Neural progenitor cell (in vitro differentiated cells): Measurements from ENCODE around the gene PILRA. TPM values are rescaled to one million over a fixed set of nuclear protein-coding genes. Genes with fewer than 3 reads are reported as not detected.
"Not testable (repeated sequence)": the region's sequence is repeated elsewhere in the genome, so short reads cannot be mapped to it uniquely, and the experiment has no call there.

Experiments used
- DNase-seq: peaks from one replicate; pipeline ENCODE4 v3.0.0-alpha.2; 2016; ENCODE audit warnings: low spot score
- H2AFZ ChIP-seq: fragments of 200-600 bp; sonication (generic); replicated peaks from 2 replicates; pipeline ENCODE4 v1.6.1; 2016; ENCODE audit warnings: antibody characterized with exemption
- H3F3A ChIP-seq: fragments of 200-600 bp; sonication (generic); 2 replicates; pipeline ENCODE4 v1.6.1; 2016; ENCODE audit warnings: antibody characterized with exemption, low read depth
- H3K27ac ChIP-seq: fragments of 200-600 bp; sonication (generic); 2 replicates; pipeline ENCODE4 v1.5.1; 2016; ENCODE audit warnings: mild to moderate bottlenecking
- H3K27me3 ChIP-seq: fragments of 200-600 bp; sonication (generic); 2 replicates; pipeline ENCODE4 v1.6.1; 2016; ENCODE audit warnings: mild to moderate bottlenecking, moderate library complexity
- H3K36me3 ChIP-seq: fragments of 200-600 bp; sonication (generic); 2 replicates; pipeline ENCODE4 v1.5.1; 2016
- H3K4me1 ChIP-seq: fragments of 200-600 bp; sonication (generic); 2 replicates; pipeline ENCODE4 v1.6.1; 2016; ENCODE audit warnings: mixed run types
- H3K4me2 ChIP-seq: fragments of 200-600 bp; sonication (generic); 2 replicates; pipeline ENCODE4 v1.6.1; 2016
- H3K4me3 ChIP-seq: fragments of 200-600 bp; sonication (generic); 2 replicates; pipeline ENCODE4 v1.5.1; 2016
- H3K79me2 ChIP-seq: fragments of 200-600 bp; sonication (generic); 2 replicates; pipeline ENCODE4 v1.6.1; 2016; ENCODE audit warnings: low read depth
- H3K9ac ChIP-seq: fragments of 200-600 bp; sonication (generic); 2 replicates; pipeline ENCODE4 v1.6.1; 2016
- H3K9me3 ChIP-seq: fragments of 200-600 bp; sonication (generic); 2 replicates; pipeline ENCODE4 v1.5.1; 2016; ENCODE audit warnings: low read depth
- H4K20me1 ChIP-seq: fragments of 200-600 bp; sonication (generic); 2 replicates; pipeline ENCODE4 v1.6.1; 2016; ENCODE audit warnings: low read depth
- H3K27ac Mint-ChIP-seq: 3 replicates; pipeline ENCODE4 v1.8.0; 2021; ENCODE audit warnings: mixed read lengths
- H3K27me3 Mint-ChIP-seq: 2 replicates; pipeline ENCODE4 v1.8.0; 2022; ENCODE audit warnings: low read depth, mild to moderate bottlenecking, inconsistent platforms, moderate library complexity, mixed read lengths; ENCODE audit not compliant: insufficient read depth
- H3K36me3 Mint-ChIP-seq: 3 replicates; pipeline ENCODE4 v1.8.0; 2021; ENCODE audit warnings: mixed read lengths
- H3K4me1 Mint-ChIP-seq: 3 replicates; pipeline ENCODE4 v1.8.0; 2021; ENCODE audit warnings: mixed read lengths
- H3K4me3 Mint-ChIP-seq: 3 replicates; pipeline ENCODE4 v1.8.0; 2021; ENCODE audit warnings: mild to moderate bottlenecking, moderate library complexity, mixed read lengths
- H3K9me3 Mint-ChIP-seq: 3 replicates; pipeline ENCODE4 v1.8.0; 2020; ENCODE audit warnings: mixed read lengths
- EZH2 ChIP-seq: fragments of 200-600 bp; sonication (generic); IDR thresholded peaks from 2 replicates; pipeline ENCODE4 v1.6.1; 2017; ENCODE audit warnings: antibody characterized with exemption, mild to moderate bottlenecking, moderate library complexity
- EZH2phosphoT487 ChIP-seq: fragments of 200-600 bp; sonication (generic); IDR thresholded peaks from 2 replicates; pipeline ENCODE4 v1.6.1; 2017; ENCODE audit warnings: antibody characterized with exemption
- small RNA-seq: library from RNA; depleted of rRNA; stranded (forward); fragments of <200 nt; gene quantifications from one replicate; pipeline ENCODE3, GENCODE V24; 2015
- total RNA-seq: library from RNA; depleted of rRNA; stranded (reverse); fragments of >200 nt; gene quantifications from 2 replicates; pipeline ENCODE4 v1.2.3, GENCODE V29; 2015; ENCODE audit warnings: low replicate concordance
- TF ChIP-seq, protein P1 (sequence below): fragments of 200-600 bp; sonication (generic); IDR thresholded peaks from 2 replicates; pipeline ENCODE4 v1.5.1; 2017; ENCODE audit warnings: antibody characterized with exemption, mild to moderate bottlenecking

The PILRA gene
- total RNA-seq, 1 donor from 2014 or later, result 6.7 TPM

DNA sequence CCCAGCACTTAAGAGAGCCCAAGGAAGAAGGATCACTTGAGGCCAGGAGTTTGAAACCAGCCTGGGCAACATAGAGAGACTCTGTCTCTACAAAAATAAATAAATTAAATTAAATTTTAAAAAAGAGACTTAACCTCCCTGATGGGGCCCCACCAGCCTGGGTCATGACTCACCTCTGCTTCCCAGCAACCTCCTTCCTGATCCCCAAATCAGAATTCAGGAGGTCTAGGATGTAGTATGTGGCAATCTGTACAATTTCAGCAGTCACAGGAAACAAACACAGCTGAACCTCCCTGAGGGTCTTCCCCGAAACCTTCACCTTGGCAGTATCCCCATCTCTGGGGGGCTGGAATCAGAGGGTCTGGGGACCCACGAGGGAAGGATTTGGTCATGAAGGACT, 72.8 kb downstream of the PILRA start:
- Histone ChIP-seq H3F3A (no peaks in the 10 kb centered on the region), H3K4me1 (no peaks in the 10 kb centered on the region), H4K20me1 (no peaks in the 10 kb centered on the region), H3K79me2 (no peaks in the 10 kb centered on the region), H3K4me3 (no peak overlapping the region), H3K27ac (no peak overlapping the region), H3K4me2 (no peak overlapping the region), H3K27me3 (no peaks in the 10 kb centered on the region), H3K9me3 (no peaks in the 10 kb centered on the region), H3K9ac (no peak overlapping the region), H2AFZ (no peak overlapping the region), H3K36me3 (no peaks in the 10 kb centered on the region)
- TF ChIP-seq EZH2phosphoT487, result no peak
- Mint-ChIP-seq H3K27ac (peak overlapping the region; percentile 98), H3K27me3 (peaks cover 2% of the 10 kb centered on the region), H3K9me3 (no peaks in the 10 kb centered on the region), H3K4me1 (peaks cover 28% of the 10 kb centered on the region), H3K4me3 (peak overlapping the region; percentile 68), H3K36me3 (peaks cover 2% of the 10 kb centered on the region)
- no peak for DNase-seq

DNA sequence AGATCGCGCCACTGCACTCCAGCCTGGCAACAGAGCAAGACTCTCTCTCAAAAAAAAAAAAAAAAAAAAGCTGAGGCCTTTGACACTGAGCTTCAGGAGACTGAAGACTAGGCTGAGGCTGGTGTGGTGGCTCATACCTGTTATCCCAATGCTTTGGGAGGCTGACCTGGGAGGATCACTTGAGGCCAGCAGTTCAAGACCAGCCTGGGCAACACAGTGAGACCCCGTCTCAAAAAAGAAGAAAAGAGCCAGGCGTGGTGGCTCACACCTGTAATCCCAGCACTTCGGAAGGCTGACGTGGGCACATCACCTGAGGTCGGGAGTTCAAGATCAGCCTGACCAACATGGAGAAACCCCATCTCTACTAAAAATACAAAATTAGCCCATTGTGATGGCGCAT, 74.1 kb downstream of the PILRA start:
- H4K20me1 ChIP-seq, H3K4me2 ChIP-seq, DNase-seq, H3F3A ChIP-seq, H3K9ac ChIP-seq, H3K9me3 Mint-ChIP-seq, H3K79me2 ChIP-seq, H2AFZ ChIP-seq, H3K9me3 ChIP-seq, H3K4me3 Mint-ChIP-seq, H3K27me3 ChIP-seq, H3K27me3 Mint-ChIP-seq, H3K27ac Mint-ChIP-seq, H3K36me3 ChIP-seq, H3K36me3 Mint-ChIP-seq, H3K4me1 ChIP-seq, H3K4me3 ChIP-seq, H3K27ac ChIP-seq: not testable (repeated sequence)
- H3K4me1 Mint-ChIP-seq, result peaks cover 26% of the 10 kb centered on the region

DNA sequence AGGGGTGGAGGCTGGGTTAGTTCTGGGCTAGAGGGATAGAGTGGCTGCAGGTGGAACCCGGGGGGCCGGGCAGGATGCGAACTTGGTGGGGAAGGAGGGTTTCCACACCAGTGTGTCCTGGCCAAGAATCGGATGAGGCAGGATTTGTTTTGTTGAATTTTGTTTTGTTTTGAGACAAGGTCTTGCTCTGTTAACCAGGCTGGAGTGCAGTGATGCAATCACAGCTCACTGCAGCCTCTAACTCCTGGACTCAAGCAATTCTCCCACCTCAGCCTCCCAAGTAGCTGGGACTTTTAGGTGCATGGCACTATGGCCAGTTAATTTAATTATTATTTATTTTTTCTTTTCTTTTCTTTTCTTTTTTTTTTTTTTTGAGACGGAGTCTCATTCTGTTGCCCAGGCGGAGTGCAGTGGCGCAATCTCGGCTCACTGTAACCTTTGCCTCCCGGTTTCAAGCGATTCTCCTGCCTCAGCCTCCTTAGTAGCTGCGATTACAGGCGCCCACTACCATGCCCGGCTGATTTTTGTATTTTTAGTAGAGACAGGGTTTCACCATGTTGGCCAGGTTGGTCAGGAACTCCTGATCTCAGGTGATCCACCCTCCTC, 76.0 kb downstream of the PILRA start:
- Histone ChIP-seq H2AFZ (no peak overlapping the region), H3K36me3 (no peaks in the 10 kb centered on the region), H3K4me3 (no peak overlapping the region), H3K9ac (no peak overlapping the region), H4K20me1 (no peaks in the 10 kb centered on the region), H3K27me3 (no peaks in the 10 kb centered on the region), H3K9me3 (no peaks in the 10 kb centered on the region), H3K79me2 (no peaks in the 10 kb centered on the region), H3K4me1 (no peaks in the 10 kb centered on the region), H3K27ac (no peak overlapping the region), H3K4me2 (no peak overlapping the region), H3F3A (no peaks in the 10 kb centered on the region)
- TF ChIP-seq EZH2, result no peak
- TF ChIP-seq, protein P1, sequence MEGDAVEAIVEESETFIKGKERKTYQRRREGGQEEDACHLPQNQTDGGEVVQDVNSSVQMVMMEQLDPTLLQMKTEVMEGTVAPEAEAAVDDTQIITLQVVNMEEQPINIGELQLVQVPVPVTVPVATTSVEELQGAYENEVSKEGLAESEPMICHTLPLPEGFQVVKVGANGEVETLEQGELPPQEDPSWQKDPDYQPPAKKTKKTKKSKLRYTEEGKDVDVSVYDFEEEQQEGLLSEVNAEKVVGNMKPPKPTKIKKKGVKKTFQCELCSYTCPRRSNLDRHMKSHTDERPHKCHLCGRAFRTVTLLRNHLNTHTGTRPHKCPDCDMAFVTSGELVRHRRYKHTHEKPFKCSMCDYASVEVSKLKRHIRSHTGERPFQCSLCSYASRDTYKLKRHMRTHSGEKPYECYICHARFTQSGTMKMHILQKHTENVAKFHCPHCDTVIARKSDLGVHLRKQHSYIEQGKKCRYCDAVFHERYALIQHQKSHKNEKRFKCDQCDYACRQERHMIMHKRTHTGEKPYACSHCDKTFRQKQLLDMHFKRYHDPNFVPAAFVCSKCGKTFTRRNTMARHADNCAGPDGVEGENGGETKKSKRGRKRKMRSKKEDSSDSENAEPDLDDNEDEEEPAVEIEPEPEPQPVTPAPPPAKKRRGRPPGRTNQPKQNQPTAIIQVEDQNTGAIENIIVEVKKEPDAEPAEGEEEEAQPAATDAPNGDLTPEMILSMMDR, result no peak
- no peak for TF ChIP-seq EZH2phosphoT487
- Mint-ChIP-seq H3K4me1 (peaks cover 16% of the 10 kb centered on the region), H3K4me3 (peak overlapping the region; percentile 27), H3K27me3 (peaks cover 2% of the 10 kb centered on the region), H3K36me3 (no peaks in the 10 kb centered on the region), H3K9me3 (no peaks in the 10 kb centered on the region), H3K27ac (peak overlapping the region; percentile 72)
- DNase-seq, result no peak

Small RNA genes lying within 50 kb of the gene (small RNA-seq; reads per million reads assigned to genes)
- gene RF00019, result not detected

Other genes starting within 250 kb of the PILRA start
- gene MBLAC1, start 246.5 kb upstream of the PILRA start, total RNA-seq, result 1.6 and 2.7 TPM in 2 replicates
- gene LAMTOR4, start 224.6 kb upstream of the PILRA start, total RNA-seq, result 70.5 and 123 TPM in 2 replicates
- 4.3 and 13.3 TPM in 2 replicates for gene TRAPPC14, start 214.8 kb upstream of the PILRA start, total RNA-seq
- gene GAL3ST4, start 204.9 kb upstream of the PILRA start, total RNA-seq, result 0.90 and 2.5 TPM in 2 replicates
- gene GPC2, start 196.1 kb upstream of the PILRA start, total RNA-seq, result 17.0 and 61.0 TPM in 2 replicates
- gene STAG3, start 195.6 kb upstream of the PILRA start, total RNA-seq, result 0.58 and 1.2 TPM in 2 replicates
- not detected in 2 replicates for gene PVRIG, start 153.5 kb upstream of the PILRA start, total RNA-seq
- not detected in 2 replicates for gene SPDYE3, start 65.8 kb upstream of the PILRA start, total RNA-seq
- 19.3 and 43.6 TPM in 2 replicates for gene PILRB, start 15.4 kb upstream of the PILRA start, total RNA-seq
- gene ZCWPW1, start 55.2 kb downstream of the PILRA start, total RNA-seq, result 1.4 and 1.8 TPM in 2 replicates
- 16.4 and 42.6 TPM in 2 replicates for gene MEPCE, start 56.3 kb downstream of the PILRA start, total RNA-seq
- gene PPP1R35, start 63.0 kb downstream of the PILRA start, total RNA-seq, result 7.3 and 33.0 TPM in 2 replicates
- 0.71 TPM in 1 of 2 replicates, not detected in the other for gene SPACDR, start 90.8 kb downstream of the PILRA start, total RNA-seq
- gene TSC22D4, start 105.7 kb downstream of the PILRA start, total RNA-seq, result 11.0 and 17.6 TPM in 2 replicates
- 1.2 and 6.7 TPM in 2 replicates for gene NYAP1, start 110.4 kb downstream of the PILRA start, total RNA-seq
- 1.2 and 5.6 TPM in 2 replicates for gene AGFG2, start 165.7 kb downstream of the PILRA start, total RNA-seq
- 1.5 TPM in 1 of 2 replicates, not detected in the other for gene SAP25, start 200.4 kb downstream of the PILRA start, total RNA-seq
- gene LRCH4, start 212.6 kb downstream of the PILRA start, total RNA-seq, result 4.5 and 55.9 TPM in 2 replicates
- 1.2 and 2.5 TPM in 2 replicates for gene FBXO24, start 212.8 kb downstream of the PILRA start, total RNA-seq
- 6.6 and 8.5 TPM in 2 replicates for gene PCOLCE, start 228.9 kb downstream of the PILRA start, total RNA-seq
- 3.0 and 11.5 TPM in 2 replicates for gene MOSPD3, start 239.1 kb downstream of the PILRA start, total RNA-seq